Measurements from ENCODE around the gene ZNF750.

The ZNF750 gene

DNA sequence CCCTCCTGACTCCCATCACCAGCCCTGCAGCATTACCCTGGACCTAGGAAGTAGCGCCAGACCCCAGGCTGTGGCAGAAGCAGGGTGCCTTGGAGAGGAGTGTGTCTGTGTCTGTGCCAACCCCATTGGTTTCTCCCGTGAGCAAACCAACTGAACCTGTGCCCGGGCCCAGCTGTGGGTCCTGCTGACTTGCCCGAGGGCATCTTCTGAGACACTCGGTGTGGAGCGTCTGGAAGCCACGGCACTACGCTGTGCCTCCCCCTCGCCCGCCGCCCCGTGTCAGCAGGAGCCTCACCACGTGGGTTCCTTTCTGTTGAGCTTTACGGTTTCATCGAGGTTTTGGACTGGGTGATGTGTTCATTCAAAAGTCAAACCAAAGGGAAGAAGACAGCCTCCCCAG lies 27.8 kb downstream of the ZNF750 start:
- no peak for DNase-seq (ENCODE audit: low read depth)

DNA sequence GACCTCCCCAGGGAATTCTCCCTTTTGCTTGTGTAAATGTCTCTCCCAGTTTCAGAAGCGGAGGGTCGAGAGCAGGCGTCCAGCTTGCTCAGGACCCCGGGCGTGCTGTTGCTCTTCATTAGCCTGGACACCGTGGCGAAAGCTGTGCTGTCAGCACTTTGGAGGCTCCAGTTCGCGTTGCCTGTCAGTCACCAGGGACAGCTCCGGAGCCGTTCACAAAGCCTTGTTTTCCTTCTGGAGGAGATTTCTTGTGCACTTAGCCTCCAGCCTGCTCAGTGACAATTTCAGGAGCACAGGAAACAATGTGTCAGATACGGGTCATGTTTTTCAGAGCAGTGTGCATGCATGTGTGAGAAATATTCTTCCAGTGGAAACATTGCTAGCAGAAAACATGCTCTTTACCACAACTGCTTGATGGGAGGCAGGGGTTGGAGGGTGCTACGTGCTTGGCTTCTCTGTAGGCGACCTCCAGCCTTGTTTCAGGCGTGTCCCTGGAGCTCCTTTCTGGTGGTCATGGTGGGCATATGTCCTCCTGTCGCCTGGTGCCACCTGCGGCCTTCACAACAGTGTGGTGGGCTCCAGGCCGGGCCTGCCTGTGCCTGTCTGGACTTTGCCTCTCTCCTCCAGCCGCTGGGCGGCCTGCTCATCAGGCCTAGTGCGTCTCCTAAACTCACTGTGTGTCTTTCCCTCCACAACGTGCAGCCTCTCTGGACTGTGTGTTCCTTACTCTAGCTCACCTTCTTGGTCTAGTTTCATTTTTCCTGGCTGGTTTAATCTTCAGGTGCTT lies 29.0 kb downstream of the ZNF750 start:
- DNase-seq (ENCODE audit: low read depth), result no peak

DNA sequence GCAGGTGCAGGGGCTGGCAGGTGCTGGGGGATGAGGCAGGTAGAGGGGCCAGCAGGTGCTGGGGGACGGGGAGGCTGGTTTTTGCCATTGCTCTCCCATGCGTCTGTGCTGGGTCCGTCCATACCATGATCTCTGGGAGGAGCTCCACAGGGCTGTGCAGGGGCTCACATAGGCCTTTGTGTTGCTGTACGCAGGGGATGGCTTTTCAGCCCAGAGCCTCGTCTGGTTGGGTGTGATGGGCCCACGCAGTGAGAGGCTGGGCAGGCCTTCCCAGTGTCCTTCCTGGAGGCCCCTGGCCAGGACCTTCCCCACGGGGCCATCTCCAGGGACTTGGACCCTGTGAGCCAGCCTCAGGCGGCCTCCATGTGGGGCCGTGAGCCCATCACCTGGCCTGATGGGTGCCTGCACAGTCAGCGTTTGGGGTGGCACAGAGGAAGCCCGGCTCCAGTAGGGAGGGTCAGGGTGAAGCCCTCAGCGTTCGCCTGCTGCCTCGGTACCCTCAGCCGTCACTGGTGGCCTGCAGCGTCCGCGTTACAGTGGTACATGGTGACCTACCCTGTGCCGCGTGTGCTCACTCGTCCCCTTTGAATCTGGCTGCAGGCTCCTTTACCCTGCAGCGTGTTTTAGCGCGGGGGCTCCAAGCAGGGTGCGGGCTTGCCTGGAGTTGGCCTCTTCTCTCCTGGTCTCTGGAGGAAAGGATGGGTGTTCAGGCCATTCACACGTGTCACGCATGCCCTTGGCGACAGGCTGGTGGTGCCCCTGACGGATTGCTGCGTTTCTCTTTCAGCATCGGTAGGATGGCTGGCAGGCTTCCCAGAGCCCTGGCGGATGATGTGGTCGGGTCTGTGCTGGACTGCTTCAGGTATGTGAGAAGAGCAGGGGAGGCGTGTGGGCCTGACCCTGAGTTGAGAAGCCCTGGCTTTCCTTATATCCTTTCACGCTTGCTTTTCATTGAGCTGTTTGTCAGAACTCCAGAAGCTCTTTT lies 30.6 kb downstream of the ZNF750 start:
- DNase-seq (ENCODE audit: low read depth), result no peak

GRCh38 chr17:82808006-82808405 lies 31.8 kb downstream of the ZNF750 start:
- no peak for DNase-seq (ENCODE audit: low read depth)

- no peak for DNase-seq (ENCODE audit: low read depth)
Measured at GRCh38 chr17:82807562-82807961, 32.3 kb downstream of the ZNF750 start.

- DNase-seq (ENCODE audit: low read depth), result no peak
Measured at GRCh38 chr17:82807101-82807500, 32.7 kb downstream of the ZNF750 start.

DNA sequence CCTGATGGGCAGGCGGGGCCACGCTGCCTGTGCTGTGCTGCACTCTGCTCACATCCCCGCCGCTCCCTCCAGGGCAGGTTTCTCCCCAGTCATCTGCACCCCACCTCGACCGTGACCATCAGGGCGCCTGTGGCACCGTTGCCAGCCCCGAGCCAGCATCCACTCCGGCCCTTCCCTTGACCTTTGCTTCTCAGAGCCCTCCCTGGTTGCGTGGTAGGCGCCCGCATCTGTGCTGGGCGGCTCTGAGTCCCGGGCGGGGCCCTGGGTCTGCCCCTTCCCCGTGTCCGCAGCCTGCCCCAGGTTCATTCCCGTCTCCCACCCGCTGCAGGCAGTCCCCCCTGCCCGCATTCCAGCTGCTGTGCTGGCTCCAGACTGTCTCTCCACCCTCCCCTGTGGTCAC lies 33.2 kb downstream of the ZNF750 start:
- no peak for DNase-seq (ENCODE audit: low read depth)

DNA sequence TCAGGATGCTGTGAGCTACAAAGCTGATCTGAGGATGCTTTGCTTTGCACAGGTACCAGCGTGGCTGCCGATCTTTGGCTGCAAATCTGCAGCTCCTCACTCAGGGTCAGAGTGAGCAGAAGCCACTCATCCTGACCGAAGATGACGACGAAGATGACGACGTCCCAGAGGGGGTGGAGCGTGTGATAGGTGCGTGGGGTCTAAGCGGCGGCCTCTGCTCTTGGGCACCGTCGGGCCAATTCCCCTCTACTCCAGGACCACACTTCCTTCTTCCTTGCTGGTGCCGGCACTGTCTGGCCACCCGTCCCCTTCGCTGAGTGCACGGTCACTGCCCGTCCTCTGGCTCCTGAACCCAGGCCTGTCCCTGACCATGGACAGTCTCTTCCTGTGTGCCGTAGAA lies 34.0 kb downstream of the ZNF750 start:
- no peak for DNase-seq (ENCODE audit: low read depth)

GRCh38 chr17:82805254-82805653 lies 34.6 kb downstream of the ZNF750 start:
- no peak for DNase-seq (ENCODE audit: low read depth)

- no peak for DNase-seq (ENCODE audit: low read depth)
Measured at GRCh38 chr17:82804442-82805191, 35.2 kb downstream of the ZNF750 start.

DNA sequence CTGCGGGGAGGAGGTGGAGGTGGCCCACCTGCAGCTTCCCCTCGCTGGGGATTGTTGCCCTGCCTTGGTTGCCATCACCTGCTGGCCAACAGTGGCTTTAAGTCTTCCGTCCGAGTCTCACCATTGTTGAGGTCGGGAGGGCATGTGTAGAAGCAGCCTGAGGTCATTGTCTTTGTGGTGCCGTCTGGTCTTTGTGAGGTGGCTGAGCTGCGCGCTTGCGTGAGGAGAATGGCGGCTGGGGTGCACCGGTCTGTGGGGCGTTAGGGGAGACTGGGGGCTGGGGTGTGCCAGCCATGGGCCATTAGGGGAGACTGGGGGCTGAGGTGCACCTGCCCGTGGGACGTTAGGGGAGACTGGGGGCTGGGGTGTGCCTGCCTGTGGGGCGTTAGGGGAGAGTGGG lies 36.2 kb downstream of the ZNF750 start:
- no peak for DNase-seq (ENCODE audit: low read depth)

DNA sequence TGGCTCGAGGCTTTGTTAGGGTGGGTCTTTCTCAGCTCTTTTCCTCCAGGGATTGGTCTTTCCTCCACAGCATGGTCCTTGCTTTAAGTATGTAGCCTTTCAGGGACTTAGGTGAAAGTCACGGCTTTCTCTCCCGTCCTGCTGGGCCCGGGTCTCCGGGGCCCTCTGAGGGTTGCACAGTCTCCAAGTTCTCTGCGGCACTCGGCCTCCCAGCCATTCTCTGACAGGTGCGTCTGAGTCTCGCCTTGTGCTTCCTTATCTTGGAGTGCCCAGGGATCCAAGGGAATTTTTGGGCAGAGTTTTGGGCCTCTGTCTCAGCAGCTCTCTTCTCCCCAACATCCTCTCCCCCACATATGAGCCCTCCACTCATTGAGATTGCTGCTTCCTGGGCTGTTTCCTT lies 36.6 kb downstream of the ZNF750 start:
- no peak for DNase-seq (ENCODE audit: low read depth)

DNA sequence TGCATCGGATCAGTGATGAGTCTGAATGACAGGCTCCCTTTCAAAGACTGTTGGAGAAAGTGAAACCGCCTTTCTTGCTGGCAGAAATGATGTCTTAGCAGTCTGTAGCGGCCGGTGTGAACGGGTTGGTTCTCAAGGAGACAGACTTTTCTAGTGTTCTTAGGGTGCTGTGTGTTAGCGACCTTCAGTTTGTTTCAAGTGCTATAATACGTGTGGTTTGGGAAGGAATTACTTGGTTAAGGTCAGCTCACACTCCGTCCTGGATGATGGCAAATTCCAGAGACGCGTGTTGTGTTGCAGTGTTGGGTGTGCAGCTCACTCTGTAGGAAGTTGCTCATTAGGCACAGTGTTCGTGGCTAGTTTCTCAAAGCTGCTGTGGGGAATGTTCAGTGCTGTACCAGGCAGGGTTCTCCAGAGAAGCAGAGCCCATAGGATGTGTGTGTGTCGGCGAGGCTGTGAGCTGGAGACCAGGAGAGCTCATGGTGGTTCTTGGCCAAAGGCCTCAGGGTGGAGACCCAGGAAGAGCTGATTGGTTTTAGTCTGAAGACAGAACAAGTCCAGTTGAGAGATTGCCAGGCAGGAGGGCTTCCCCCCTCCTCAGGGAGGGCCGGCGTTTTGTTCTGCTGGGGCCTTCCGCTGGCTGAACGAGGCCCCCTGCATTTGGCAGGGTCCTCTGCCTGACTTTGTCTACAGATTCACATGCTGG lies 37.6 kb downstream of the ZNF750 start:
- no peak for DNase-seq (ENCODE audit: low read depth)

GRCh38 chr17:82801377-82801970 lies 38.3 kb downstream of the ZNF750 start:
- no peak for DNase-seq (ENCODE audit: low read depth)

DNA sequence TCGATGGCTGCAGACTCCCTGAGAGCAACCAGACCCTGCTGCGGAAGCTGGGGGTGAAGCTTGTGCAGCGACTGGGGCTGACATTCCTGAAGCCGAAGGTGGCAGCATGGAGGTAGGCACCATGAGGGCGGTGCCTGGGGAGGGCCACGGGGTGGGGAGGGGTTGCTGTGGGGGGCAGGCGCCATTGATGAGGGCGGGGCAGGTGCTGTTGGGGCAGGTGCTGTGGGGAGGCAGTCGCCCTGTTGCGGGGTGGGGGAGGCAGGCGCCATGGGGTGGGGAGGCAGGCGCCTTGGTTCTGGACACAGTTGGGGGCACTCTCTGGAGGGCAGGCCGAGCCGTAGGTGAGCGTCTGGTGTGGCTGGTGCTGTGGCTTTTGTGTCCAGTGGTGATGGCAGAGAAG lies 38.9 kb downstream of the ZNF750 start:
- DNase-seq (ENCODE audit: low read depth), result no peak

DNA sequence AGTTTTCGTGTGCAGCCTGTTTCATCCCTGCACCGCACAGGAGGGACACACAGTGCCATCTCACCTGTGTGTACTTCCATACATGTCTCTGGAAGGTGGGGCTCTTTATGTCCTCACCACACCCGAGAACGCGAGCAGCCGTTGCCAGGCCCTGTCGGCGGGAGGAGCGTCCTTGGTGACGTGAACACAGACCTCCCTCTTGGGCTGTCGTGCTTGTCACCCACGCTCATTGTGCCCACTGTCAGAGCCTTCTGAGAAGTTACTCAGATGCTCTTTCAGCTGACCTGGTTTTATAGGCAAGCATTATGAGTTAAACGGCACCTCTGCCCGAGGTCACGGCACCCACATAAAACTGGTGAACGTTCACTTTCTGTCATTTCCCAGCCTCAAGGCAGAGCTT lies 40.2 kb downstream of the ZNF750 start:
- DNase-seq (ENCODE audit: low read depth), result no peak

GRCh38 chr17:82798752-82799151 lies 41.1 kb downstream of the ZNF750 start:
- no peak for DNase-seq (ENCODE audit: low read depth)

- DNase-seq (ENCODE audit: low read depth), result no peak
Measured at GRCh38 chr17:82797061-82797460, 42.8 kb downstream of the ZNF750 start.

DNA sequence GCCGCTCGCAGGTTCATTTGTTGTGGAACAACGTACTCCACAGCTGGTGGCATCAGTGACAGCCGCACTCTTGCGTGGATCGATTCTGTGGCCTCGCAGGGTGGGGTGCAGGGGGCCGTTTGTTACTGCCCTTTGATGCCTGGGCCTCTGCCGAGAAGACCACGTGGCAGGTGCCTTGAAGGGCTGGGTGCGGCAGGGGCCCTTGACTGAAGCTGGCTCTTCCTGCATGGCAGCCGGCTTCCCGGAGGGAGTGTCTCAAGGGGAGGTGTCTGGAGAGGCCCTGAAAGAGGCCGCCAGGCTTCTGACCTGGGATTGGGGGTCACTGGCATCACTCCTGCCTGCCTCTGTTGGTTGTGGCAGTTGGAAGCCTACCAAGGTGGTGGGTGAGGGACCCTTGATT lies 44.2 kb downstream of the ZNF750 start:
- DNase-seq (ENCODE audit: low read depth), result no peak

GRCh38 chr17:82794781-82795482 lies 44.9 kb downstream of the ZNF750 start:
- no peak for DNase-seq (ENCODE audit: low read depth)

Measured in activated T-helper 9 cell treated with anti-CD3 and anti-CD28 coated beads, Interleukin-2, amount 50 U/mL, for 16 hours (primary cell).